ENCODE results near the gene MSTN.
"Not testable (repeated sequence)": the region's sequence is repeated elsewhere in the genome, so short reads cannot be mapped to it uniquely, and the experiment has no call there.

Gene MSTN

GRCh38 chr2:190062053-190062452, 476 bp downstream of the MSTN start:
- no peak for FAIRE-seq

- no peak for FAIRE-seq
Observed at GRCh38 chr2:190060626-190061025, 1.9 kb downstream of the MSTN start.

- FAIRE-seq, result no peak
Observed at GRCh38 chr2:190060019-190060418, 2.5 kb downstream of the MSTN start.

GRCh38 chr2:190053426-190053825, 9.1 kb downstream of the MSTN start:
- peak; percentile 5 for FAIRE-seq

- FAIRE-seq, result no peak
Observed at GRCh38 chr2:190052307-190052706, 10.2 kb downstream of the MSTN start.

- FAIRE-seq, result no peak
Observed at GRCh38 chr2:190051223-190051622, 11.3 kb downstream of the MSTN start.

GRCh38 chr2:190050001-190050400, 12.5 kb downstream of the MSTN start:
- no peak for FAIRE-seq

GRCh38 chr2:190044866-190045265, 17.7 kb downstream of the MSTN start:
- no peak for FAIRE-seq

GRCh38 chr2:190043441-190043840, 19.1 kb downstream of the MSTN start:
- FAIRE-seq, result no peak

- FAIRE-seq, result no peak
Observed at GRCh38 chr2:190036071-190036470, 26.5 kb downstream of the MSTN start.

- not testable (repeated sequence) for FAIRE-seq
Observed at GRCh38 chr2:190034417-190034816, 28.1 kb downstream of the MSTN start.

GRCh38 chr2:190031969-190032618, 30.4 kb downstream of the MSTN start:
- no peak for FAIRE-seq

- no peak for FAIRE-seq
Observed at GRCh38 chr2:190023860-190024259, 38.7 kb downstream of the MSTN start.

GRCh38 chr2:190020720-190021119, 41.8 kb downstream of the MSTN start:
- no peak for FAIRE-seq

GRCh38 chr2:190017837-190018236, 44.7 kb downstream of the MSTN start:
- no peak for FAIRE-seq

- not testable (repeated sequence) for FAIRE-seq
Observed at GRCh38 chr2:190015969-190016368, 46.6 kb downstream of the MSTN start.

Measured in colon (tissue), 2 donors.